ENCODE results near the gene DCAF5.

Gene DCAF5

DNA sequence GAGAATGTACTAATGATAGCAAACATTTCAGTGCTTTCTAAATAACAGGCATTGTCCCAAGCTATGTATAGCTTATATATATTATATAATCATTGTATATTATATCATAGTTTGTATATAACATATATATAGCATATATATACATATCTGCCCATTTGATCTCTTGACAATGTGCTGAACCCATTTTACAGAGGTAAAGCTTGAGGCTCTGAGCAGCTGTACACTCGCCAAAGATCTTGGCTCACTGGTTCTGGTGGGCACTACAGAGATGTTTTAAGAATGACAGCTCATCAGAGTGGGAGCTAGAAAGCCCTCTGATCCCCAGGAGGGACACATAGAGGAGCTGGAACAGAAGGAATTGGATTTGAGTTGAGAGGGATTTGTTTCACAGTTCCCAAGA lies 105.7 kb downstream of the DCAF5 start:
- TF ChIP-seq, protein P1, sequence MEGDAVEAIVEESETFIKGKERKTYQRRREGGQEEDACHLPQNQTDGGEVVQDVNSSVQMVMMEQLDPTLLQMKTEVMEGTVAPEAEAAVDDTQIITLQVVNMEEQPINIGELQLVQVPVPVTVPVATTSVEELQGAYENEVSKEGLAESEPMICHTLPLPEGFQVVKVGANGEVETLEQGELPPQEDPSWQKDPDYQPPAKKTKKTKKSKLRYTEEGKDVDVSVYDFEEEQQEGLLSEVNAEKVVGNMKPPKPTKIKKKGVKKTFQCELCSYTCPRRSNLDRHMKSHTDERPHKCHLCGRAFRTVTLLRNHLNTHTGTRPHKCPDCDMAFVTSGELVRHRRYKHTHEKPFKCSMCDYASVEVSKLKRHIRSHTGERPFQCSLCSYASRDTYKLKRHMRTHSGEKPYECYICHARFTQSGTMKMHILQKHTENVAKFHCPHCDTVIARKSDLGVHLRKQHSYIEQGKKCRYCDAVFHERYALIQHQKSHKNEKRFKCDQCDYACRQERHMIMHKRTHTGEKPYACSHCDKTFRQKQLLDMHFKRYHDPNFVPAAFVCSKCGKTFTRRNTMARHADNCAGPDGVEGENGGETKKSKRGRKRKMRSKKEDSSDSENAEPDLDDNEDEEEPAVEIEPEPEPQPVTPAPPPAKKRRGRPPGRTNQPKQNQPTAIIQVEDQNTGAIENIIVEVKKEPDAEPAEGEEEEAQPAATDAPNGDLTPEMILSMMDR (IDR thresholded peaks at IDR 0.05; ENCODE audit: borderline replicate concordance, control extremely low read depth, extremely low read depth, insufficient read depth, missing control alignments), result no peak
- in situ Hi-C loops (cut with MboI; ENCODE audit: low sequenced_read_pairs, unreplicated experiment), result no loop called here

DNA sequence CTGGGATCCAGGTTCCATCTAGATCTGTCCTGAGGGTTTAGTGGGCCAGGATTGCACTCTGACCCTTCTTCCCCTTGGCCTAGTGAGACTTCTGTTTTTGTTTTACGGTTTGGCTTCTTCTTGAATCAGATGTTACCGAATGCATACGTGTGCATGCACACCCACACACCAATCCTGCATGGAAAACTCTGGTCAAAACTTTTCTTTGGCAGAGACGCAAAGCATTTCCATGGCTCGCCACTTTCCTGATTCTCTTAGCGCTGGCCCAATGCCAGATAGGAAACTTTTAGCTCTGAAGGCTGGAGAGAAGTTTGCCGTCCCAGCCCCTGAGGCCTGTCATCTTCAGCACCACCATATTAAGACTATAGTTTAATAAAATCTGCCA lies 106.5 kb downstream of the DCAF5 start:
- TF ChIP-seq, protein P1 (IDR thresholded peaks at IDR 0.05; ENCODE audit: borderline replicate concordance, control extremely low read depth, extremely low read depth, insufficient read depth, missing control alignments), result no peak
- in situ Hi-C loops (cut with MboI; ENCODE audit: low sequenced_read_pairs, unreplicated experiment), result no loop called here
- no peak for DNase-seq (ENCODE audit: low spot score)

More for the DNA sequence above, 105.7 kb downstream of the DCAF5 start:
- DNase-seq (ENCODE audit: low spot score), result no peak

DNA sequence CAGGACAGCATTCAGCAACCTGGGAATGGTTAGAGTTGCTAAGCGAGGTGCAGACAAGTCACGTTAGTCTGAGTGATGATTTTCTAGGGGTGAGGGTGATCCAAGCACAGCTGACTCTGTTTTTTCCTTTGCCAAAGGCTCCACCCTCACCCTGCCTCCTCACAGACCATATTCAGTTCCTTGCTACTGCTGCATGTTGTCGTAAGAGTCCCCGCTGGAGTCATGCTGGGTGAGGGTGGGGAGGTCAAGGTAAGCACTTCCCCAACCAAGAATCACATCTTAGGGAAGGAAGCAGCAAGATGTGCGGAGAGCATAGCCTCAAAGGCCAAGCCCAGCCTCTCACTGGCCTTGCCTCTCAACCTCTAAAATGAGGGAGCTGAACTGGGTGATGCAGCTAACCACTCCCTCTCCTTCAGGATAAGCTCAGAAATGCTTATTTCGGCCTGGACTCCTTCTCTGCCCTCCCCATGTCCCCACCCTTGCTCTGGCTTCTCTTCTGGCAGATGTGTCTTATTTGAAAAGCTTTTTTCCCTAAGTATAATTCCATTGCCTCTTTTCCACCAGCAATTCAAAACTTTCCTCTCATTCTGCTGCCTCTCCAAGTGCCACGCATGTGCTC lies 107.0 kb downstream of the DCAF5 start:
- TF ChIP-seq, protein P1 (IDR thresholded peaks at IDR 0.05; ENCODE audit: borderline replicate concordance, control extremely low read depth, extremely low read depth, insufficient read depth, missing control alignments), result no peak
- in situ Hi-C loops (cut with MboI; ENCODE audit: low sequenced_read_pairs, unreplicated experiment), result no loop called here
- no peak for DNase-seq (ENCODE audit: low spot score)

DNA sequence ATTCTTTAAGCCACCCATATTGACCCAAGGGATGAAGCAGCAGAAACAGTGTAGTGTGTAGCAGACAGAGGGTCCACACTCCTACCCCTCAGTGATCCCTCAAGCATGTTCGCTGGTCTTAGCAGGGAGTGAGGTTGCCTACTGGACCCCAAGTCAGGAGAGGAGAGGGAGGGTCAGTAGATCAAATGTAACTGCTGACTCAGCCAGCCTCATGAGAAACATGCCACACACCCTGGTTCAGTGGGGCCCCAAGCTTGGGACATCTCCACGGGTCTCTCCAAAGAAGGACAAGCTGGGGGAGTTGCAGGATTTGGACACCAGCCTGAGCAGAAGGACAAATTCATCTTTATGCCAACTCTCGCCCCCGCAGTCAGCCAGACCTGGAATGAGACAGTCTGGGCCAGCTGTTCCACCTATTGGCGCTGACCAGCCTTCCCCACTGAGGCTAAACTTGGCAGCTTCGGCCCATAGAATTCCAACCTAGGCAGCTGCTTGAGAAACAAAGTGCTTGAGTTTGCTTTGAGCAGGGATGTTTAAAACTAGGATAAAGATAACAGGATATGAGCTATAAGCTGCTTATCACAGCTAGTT lies 107.9 kb downstream of the DCAF5 start:
- DNase-seq (ENCODE audit: low spot score), result no peak
- in situ Hi-C loops (cut with MboI; ENCODE audit: low sequenced_read_pairs, unreplicated experiment), result no loop called here
- TF ChIP-seq, protein P1 (IDR thresholded peaks at IDR 0.05; ENCODE audit: borderline replicate concordance, control extremely low read depth, extremely low read depth, insufficient read depth, missing control alignments), result no peak

DNA sequence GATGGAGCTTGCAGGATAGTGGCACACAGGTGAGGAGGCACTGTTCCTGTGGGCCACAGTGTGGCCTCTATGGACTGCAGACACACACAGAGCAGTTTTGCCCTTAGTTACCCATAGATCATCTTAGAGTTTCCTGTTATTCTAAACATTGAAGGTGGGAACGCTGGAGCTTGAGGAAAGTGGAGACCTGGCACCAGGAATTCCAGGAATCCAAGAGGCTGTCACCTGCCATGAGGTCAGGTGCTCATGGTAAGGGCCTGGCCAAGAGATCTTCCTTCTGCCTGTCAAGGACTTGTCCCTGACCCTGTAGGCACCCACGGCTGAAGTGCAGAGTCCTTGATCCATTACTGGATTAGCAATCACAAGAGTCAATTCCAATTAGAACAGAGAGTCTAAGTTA lies 108.6 kb downstream of the DCAF5 start:
- in situ Hi-C loops (cut with MboI; ENCODE audit: low sequenced_read_pairs, unreplicated experiment), result no loop called here

DNA sequence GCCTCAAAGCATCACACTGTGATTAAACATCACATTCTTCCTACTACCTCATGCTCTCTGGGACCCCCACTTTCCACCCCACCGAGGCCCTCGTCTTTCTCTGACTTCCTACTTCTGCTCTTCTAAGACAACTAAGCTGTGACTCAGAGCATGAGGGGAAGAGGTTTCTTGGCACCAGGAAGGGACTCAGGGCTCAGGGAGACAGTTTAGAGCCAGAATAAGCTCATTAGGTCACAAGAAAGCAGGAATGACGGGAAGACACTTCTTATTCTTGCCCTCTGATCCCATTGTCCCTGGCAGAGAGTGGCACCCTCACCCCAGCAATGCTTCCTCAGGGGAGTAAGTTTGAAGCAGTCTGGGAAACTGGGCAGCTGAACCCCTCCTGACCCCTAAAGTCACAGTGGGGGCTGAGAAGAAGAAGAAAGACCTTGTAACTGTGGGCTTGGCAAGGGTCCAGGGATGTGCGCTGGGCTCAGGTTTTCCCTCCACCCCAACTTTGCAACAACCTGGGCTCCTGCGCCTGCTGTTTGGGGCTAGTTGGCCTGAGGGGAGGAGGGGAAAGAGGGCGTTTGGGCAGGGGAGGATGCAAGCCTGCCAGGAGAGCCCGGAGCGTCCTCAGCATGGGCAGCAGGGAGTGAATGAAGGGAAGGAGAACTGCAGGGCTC lies 109.2 kb downstream of the DCAF5 start:
- TF ChIP-seq, protein P1 (IDR thresholded peaks at IDR 0.05; ENCODE audit: borderline replicate concordance, control extremely low read depth, extremely low read depth, insufficient read depth, missing control alignments), result no peak
- DNase-seq (ENCODE audit: low spot score), result no peak
- in situ Hi-C loops (cut with MboI; ENCODE audit: low sequenced_read_pairs, unreplicated experiment), result no loop called here

More for the DNA sequence above, 108.6 kb downstream of the DCAF5 start:
- no peak for DNase-seq (ENCODE audit: low spot score)
- TF ChIP-seq, protein P1 (IDR thresholded peaks at IDR 0.05; ENCODE audit: borderline replicate concordance, control extremely low read depth, extremely low read depth, insufficient read depth, missing control alignments), result no peak

Data from GM13976 (cell line).